OCI-LY3 (cell line): ENCODE data around the gene HORMAD2.

Experiments used
- H2AFZ ChIP-seq: fragments of 200-600, 300-600 bp; shearing (Covaris generic); 2 replicates; pipeline ENCODE4 v1.6.0; 2014; ENCODE audit warnings: antibody characterized with exemption, low read depth, low read length
- H3K27ac ChIP-seq: fragments of 200-600, 300-600 bp; sonication (generic); 2 replicates; pipeline ENCODE4 v1.5.1; 2014; ENCODE audit warnings: mild to moderate bottlenecking, low read length, moderate library complexity, mixed read lengths
- H3K27me3 ChIP-seq: fragments of 200-600, 300-600 bp; sonication (generic); 2 replicates; pipeline ENCODE4 v1.6.1; 2014; ENCODE audit warnings: low read depth, low read length, mixed read lengths
- H3K36me3 ChIP-seq: fragments of 200-600, 300-600 bp; sonication (generic); replicated peaks from 2 replicates; pipeline ENCODE3; 2014; ENCODE audit warnings: low read depth, low read length, mixed read lengths
- H3K4me1 ChIP-seq: fragments of 300-600, 200-600 bp; sonication (generic); 2 replicates; pipeline ENCODE4 v1.6.1; 2014; ENCODE audit warnings: low read length, mixed read lengths
- H3K4me2 ChIP-seq: fragments of 200-600, 300-600 bp; sonication (generic); 2 replicates; pipeline ENCODE4 v1.6.1; 2014; ENCODE audit warnings: low read length, mixed read lengths
- H3K4me3 ChIP-seq: fragments of 300-600, 200-600 bp; sonication (generic); 2 replicates; pipeline ENCODE4 v1.5.1; 2014; ENCODE audit warnings: antibody characterized with exemption, mild to moderate bottlenecking, low read length, moderate library complexity
- H3K79me2 ChIP-seq: fragments of 300-600, 200-600 bp; shearing (Covaris generic); 2 replicates; pipeline ENCODE4 v1.6.1; 2014; ENCODE audit warnings: mild to moderate bottlenecking, low read length, mixed read lengths
- H3K9ac ChIP-seq: fragments of 300-600, 200-600 bp; shearing (Covaris generic); 2 replicates; pipeline ENCODE4 v1.6.0; 2014; ENCODE audit warnings: mild to moderate bottlenecking, low read length, moderate library complexity
- H3K9me3 ChIP-seq: fragments of 200-600, 300-600 bp; shearing (Covaris generic); 2 replicates; pipeline ENCODE4 v1.6.1; 2014; ENCODE audit warnings: low read length, mixed read lengths; ENCODE audit not compliant: insufficient read depth
- H4K20me1 ChIP-seq: fragments of 200-600, 300-600 bp; sonication (generic); 2 replicates; pipeline ENCODE4 v1.6.1; 2016; ENCODE audit warnings: low read length, mixed read lengths; ENCODE audit not compliant: insufficient read depth
- EZH2phosphoT487 ChIP-seq: fragments of 200-600 bp; shearing (Covaris generic); IDR thresholded peaks from 2 replicates; pipeline ENCODE4 v1.6.1; 2018; ENCODE audit warnings: antibody characterized with exemption, mixed run types, low read depth
- TF ChIP-seq, protein P1 (sequence below): fragments of 200-600, 300-600 bp; sonication (generic); IDR thresholded peaks from 2 replicates; pipeline ENCODE4 v1.5.1; 2014; ENCODE audit warnings: antibody characterized with exemption, low read length, low read depth

HORMAD2 gene

DNA sequence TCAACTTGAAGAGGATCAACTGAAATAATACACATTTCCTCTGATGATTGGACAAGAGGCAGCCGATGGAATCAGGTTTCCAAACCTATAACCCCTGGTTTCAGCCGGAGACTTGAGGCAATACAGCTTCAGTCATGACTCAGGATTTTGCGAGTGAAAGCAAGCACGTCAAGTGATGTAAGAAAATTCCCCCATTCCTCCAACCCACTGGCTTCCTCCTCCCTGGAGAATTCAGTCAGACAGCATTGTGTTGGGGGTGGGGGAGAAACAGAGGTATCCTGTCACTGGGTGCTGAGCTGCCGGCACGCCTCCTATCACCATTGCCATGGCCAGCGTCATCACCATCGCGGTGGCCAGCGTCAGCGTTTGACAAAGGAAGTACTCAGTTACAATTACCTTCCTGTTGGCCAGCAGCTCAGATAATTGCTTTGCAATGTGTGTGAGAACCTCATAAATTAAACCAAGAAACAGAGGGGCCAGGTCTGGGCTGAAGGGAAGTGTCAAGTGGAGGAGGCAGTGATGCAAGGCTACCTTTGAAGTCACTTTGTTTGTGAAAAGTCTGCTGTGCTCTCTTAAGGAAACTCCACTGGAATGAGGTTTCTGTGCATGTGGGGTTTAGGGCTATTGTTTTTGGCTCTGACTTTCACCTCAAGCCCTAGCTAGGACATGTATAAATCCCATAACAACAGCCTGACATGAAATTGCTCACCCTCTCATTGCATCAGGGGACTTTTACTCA is 116.0 kb downstream of the HORMAD2 start:
- peak overlapping the region; percentile 30; the same call in 1 of the 2 replicates for H2AFZ ChIP-seq

DNA sequence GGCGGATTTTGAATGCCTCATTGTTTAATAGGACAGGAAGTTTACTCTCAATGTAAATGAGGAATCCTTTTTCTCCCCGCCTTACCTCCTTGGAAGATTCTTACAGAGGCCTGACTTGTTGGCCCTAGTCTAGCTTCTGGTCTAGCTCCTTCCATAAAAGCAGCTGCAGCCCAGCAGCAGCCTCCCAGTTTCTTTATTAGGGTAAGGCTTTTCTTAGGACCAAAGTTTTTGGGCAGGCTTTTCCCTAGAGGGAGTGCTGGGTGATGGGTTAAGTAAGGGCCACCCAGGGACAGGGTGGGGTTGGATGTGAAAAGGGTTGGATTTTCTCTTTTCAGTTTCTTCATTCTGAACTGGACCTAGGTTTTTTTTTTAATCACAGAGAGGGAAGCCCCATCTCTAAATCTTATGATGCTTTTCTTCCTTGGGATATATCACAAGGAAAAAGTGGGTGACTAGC is 116.6 kb downstream of the HORMAD2 start:
- peaks cover 53% of the 10 kb centered on the region for H3K4me1 ChIP-seq
- no peaks in the 10 kb centered on the region for H3K79me2 ChIP-seq
- no peak overlapping the region for H3K9ac ChIP-seq
- no peaks in the 10 kb centered on the region for H3K36me3 ChIP-seq
- no peaks in the 10 kb centered on the region for H4K20me1 ChIP-seq
- no peak overlapping the region for H3K27ac ChIP-seq
- no peak for TF ChIP-seq EZH2phosphoT487
- TF ChIP-seq, protein P1, sequence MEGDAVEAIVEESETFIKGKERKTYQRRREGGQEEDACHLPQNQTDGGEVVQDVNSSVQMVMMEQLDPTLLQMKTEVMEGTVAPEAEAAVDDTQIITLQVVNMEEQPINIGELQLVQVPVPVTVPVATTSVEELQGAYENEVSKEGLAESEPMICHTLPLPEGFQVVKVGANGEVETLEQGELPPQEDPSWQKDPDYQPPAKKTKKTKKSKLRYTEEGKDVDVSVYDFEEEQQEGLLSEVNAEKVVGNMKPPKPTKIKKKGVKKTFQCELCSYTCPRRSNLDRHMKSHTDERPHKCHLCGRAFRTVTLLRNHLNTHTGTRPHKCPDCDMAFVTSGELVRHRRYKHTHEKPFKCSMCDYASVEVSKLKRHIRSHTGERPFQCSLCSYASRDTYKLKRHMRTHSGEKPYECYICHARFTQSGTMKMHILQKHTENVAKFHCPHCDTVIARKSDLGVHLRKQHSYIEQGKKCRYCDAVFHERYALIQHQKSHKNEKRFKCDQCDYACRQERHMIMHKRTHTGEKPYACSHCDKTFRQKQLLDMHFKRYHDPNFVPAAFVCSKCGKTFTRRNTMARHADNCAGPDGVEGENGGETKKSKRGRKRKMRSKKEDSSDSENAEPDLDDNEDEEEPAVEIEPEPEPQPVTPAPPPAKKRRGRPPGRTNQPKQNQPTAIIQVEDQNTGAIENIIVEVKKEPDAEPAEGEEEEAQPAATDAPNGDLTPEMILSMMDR: no peak
- H3K4me3 ChIP-seq: no peak overlapping the region
- H3K27me3 ChIP-seq: no peaks in the 10 kb centered on the region
- no peaks in the 10 kb centered on the region for H3K9me3 ChIP-seq
- H3K4me2 ChIP-seq: peak overlapping the region; percentile 9; the same call in 1 of the 2 replicates
- peak overlapping the region; percentile 30; the same call in 1 of the 2 replicates for H2AFZ ChIP-seq

More for the DNA sequence above, 116.0 kb downstream of the HORMAD2 start:
- Histone ChIP-seq H3K36me3 (no peaks in the 10 kb centered on the region), H3K4me1 (peaks cover 51% of the 10 kb centered on the region), H3K79me2 (no peaks in the 10 kb centered on the region), H3K27me3 (no peaks in the 10 kb centered on the region), H3K4me2 (peak overlapping the region; percentile 9; the same call in 1 of the 2 replicates), H3K27ac (no peak overlapping the region), H3K4me3 (no peak overlapping the region), H3K9me3 (no peaks in the 10 kb centered on the region), H3K9ac (no peak overlapping the region), H4K20me1 (no peaks in the 10 kb centered on the region)
- TF ChIP-seq EZH2phosphoT487: no peak
- TF ChIP-seq, protein P1: no peak

DNA sequence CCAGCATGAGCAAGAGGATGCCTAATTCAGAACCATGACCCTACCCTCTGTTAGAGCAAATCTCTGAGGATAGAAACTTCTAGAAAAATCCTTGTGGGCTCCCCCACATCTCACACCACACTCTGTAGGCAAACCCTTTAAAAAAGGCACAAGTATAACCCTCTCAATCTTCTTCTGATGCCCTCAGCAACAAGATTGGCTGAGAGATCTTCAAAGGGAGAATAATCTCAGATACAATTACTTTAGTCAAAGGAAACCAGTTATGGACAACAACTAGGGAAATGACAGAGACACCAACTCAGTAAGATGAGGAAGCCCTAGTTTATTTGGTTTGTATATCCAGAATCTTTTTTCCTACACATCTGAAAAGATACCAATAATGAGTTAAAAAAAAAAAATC is 117.1 kb downstream of the HORMAD2 start:
- Histone ChIP-seq H3K79me2 (no peaks in the 10 kb centered on the region), H2AFZ (no peak overlapping the region), H3K36me3 (no peaks in the 10 kb centered on the region), H3K9me3 (no peaks in the 10 kb centered on the region), H3K27ac (no peak overlapping the region), H3K4me3 (no peak overlapping the region), H4K20me1 (no peaks in the 10 kb centered on the region), H3K9ac (no peak overlapping the region), H3K27me3 (no peaks in the 10 kb centered on the region), H3K4me1 (peaks cover 53% of the 10 kb centered on the region), H3K4me2 (no peak overlapping the region)
- no peak for TF ChIP-seq EZH2phosphoT487
- TF ChIP-seq, protein P1: no peak

DNA sequence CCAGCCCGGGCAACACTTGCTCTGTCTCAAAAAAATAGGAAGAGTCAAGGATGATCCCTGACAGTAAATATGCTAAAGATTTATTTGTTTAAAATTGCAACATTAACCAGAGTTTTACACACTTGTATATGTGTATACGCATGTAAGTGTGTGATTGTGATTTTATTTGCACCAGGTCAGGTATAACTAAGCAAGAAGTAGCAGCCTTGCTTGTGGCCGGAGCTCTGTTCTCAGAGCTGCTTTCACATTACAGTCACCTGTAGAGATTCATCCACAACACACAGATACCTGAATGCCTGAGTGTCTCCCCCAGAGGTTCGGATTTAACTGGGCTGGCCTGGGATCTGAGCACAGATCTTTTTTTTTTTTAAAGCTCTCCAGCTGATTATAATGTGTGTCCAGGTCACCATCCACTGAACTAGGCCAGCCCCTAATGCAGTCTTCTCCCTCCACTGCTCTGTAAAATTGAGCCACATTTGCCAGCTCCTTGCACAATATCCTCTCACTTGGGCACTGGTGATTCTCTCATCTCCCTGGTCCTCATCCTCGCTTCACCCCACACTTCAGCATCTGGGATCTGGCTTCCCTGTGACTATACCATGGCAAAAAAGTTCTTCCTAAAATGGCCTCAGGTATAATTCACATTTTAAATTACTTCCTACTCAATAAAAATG is 118.0 kb downstream of the HORMAD2 start:
- Histone ChIP-seq H3K27ac (peak overlapping the region; percentile 61), H3K79me2 (no peaks in the 10 kb centered on the region), H3K4me2 (peak overlapping the region; percentile 74), H2AFZ (peak overlapping the region; percentile 68), H3K36me3 (no peaks in the 10 kb centered on the region), H3K27me3 (no peaks in the 10 kb centered on the region), H3K9me3 (no peaks in the 10 kb centered on the region), H4K20me1 (no peaks in the 10 kb centered on the region), H3K4me3 (peak overlapping the region; percentile 53), H3K9ac (peak overlapping the region; percentile 51), H3K4me1 (peaks cover 54% of the 10 kb centered on the region)
- TF ChIP-seq, protein P1: no peak
